Kidney epithelial cell (primary cell): Measurements from ENCODE around the gene KRTAP13-3. TPM values are rescaled to one million over a fixed set of nuclear protein-coding genes. Genes with fewer than 3 reads are reported as not detected.

Experiments used
- DNase-seq: peaks from one replicate; pipeline ENCODE4 v3.0.0-alpha.2; 2010; ENCODE audit warnings: low read depth
- H3K27me3 ChIP-seq: 2 replicates; pipeline ENCODE4 v1.6.0; 2011; ENCODE audit warnings: low read length; ENCODE audit not compliant: control insufficient read depth, insufficient read depth
- H3K36me3 ChIP-seq: 2 replicates; pipeline ENCODE4 v1.5.1; 2011; ENCODE audit warnings: low read length; ENCODE audit not compliant: control insufficient read depth, insufficient read depth
- H3K4me3 ChIP-seq: 2 replicates; pipeline ENCODE4 v1.5.1; 2011; ENCODE audit warnings: low read depth, mild to moderate bottlenecking, control low read depth, low read length
- total RNA-seq: library from RNA; depleted of rRNA; stranded (reverse); fragments of >200 nt; gene quantifications from 2 replicates; pipeline ENCODE4 v1.2.3, GENCODE V29; 2015
- TF ChIP-seq, protein P1 (sequence below): IDR thresholded peaks from 2 replicates; pipeline ENCODE4 v1.5.1; 2011; ENCODE audit warnings: mild to moderate bottlenecking, moderate library complexity, low read length, control low read depth, inconsistent platforms; ENCODE audit not compliant: insufficient read depth, poor library complexity, severe bottlenecking

Gene KRTAP13-3
- total RNA-seq, 1 donor from 2014 or later, result not detected

DNA sequence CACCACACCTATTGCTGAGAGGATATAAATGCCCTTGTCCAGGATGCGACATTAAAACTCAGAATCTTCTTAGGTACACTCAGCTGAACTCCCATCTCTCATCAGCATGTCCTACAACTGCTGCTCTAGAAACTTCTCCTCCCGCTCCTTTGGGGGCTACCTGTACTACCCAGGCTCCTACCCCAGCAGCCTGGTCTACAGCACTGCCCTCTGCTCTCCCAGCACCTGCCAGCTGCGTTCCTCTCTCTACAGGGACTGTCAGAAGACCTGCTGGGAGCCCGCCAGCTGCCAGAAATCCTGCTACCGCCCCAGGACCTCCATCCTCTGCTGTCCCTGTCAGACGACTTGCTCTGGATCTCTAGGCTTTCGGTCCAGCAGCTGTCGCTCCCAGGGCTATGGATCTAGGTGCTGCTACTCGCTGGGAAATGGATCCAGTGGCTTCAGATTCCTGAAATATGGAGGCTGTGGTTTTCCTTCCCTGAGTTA lies 4.5 kb upstream of the KRTAP13-3 start, which contains the start of gene KRTAP13-4:
Gene KRTAP13-4 (plus strand): TSS at position 51 of the 486 bp plus-strand sequence. CDS start 56 bp downstream, at position 107.
- Histone ChIP-seq H3K27me3 (no peaks in the 10 kb centered on the region), H3K36me3 (no peaks in the 10 kb centered on the region), H3K4me3 (no peak within 1 kb of the TSS)
- TF ChIP-seq, protein P1, sequence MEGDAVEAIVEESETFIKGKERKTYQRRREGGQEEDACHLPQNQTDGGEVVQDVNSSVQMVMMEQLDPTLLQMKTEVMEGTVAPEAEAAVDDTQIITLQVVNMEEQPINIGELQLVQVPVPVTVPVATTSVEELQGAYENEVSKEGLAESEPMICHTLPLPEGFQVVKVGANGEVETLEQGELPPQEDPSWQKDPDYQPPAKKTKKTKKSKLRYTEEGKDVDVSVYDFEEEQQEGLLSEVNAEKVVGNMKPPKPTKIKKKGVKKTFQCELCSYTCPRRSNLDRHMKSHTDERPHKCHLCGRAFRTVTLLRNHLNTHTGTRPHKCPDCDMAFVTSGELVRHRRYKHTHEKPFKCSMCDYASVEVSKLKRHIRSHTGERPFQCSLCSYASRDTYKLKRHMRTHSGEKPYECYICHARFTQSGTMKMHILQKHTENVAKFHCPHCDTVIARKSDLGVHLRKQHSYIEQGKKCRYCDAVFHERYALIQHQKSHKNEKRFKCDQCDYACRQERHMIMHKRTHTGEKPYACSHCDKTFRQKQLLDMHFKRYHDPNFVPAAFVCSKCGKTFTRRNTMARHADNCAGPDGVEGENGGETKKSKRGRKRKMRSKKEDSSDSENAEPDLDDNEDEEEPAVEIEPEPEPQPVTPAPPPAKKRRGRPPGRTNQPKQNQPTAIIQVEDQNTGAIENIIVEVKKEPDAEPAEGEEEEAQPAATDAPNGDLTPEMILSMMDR, result no peak
- DNase-seq, result no peak

GRCh38 chr21:30426731-30427130 lies 1.0 kb upstream of the KRTAP13-3 start:
- TF ChIP-seq, protein P1, result no peak
- Histone ChIP-seq H3K4me3 (no peak overlapping the region), H3K27me3 (no peaks in the 10 kb centered on the region), H3K36me3 (no peaks in the 10 kb centered on the region)
- no peak for DNase-seq

- H3K27me3 ChIP-seq, result no peaks in the 10 kb centered on the region
- TF ChIP-seq, protein P1, result no peak
- no peak for DNase-seq
- H3K4me3 ChIP-seq, result no peak overlapping the region
- H3K36me3 ChIP-seq, result no peaks in the 10 kb centered on the region
Observed at GRCh38 chr21:30415993-30416392, 9.7 kb downstream of the KRTAP13-3 start.

GRCh38 chr21:30408782-30409494 lies 16.8 kb downstream of the KRTAP13-3 start:
- no peaks in the 10 kb centered on the region for H3K27me3 ChIP-seq
- TF ChIP-seq, protein P1, result peak; percentile 77
- peak; percentile 35 for DNase-seq
- H3K4me3 ChIP-seq, result no peak overlapping the region
- no peaks in the 10 kb centered on the region for H3K36me3 ChIP-seq

- DNase-seq, result no peak
- H3K36me3 ChIP-seq, result no peaks in the 10 kb centered on the region
- TF ChIP-seq, protein P1, result no peak
Observed at GRCh38 chr21:30395731-30396130, 30.0 kb downstream of the KRTAP13-3 start, which contains the start of gene KRTAP13-1. Gene KRTAP13-1 (plus strand): TSS chr21:30396031. CDS start chr21:30396087, 56 bp downstream.

More at GRCh38 chr21:30395731-30396130, 30.0 kb downstream of the KRTAP13-3 start, which contains the start of gene KRTAP13-1:
- Histone ChIP-seq H3K27me3 (no peaks in the 10 kb centered on the region), H3K4me3 (no peak within 1 kb of the TSS)
